ENCODE results near the gene GULP1. TPM values are rescaled to one million over a fixed set of nuclear protein-coding genes. Genes with fewer than 3 reads are reported as not detected.

GULP1 gene
- total and polyA plus RNA-seq, 11 donors, result 1.1 to 8.3 (median 4.7) TPM

GRCh38 chr2:188569431-188570165 lies 277.9 kb downstream of the GULP1 start:
- Histone ChIP-seq H3K27me3 (no peaks in the 10 kb centered on the region), H3K27ac (peak overlapping the region in 2 of 12 donors; percentile 24 to 44), H3K4me1 (no peaks in the 10 kb centered on the region), H3K9me3 (no peaks in the 10 kb centered on the region), H3K36me3 (peaks cover 0 to 4% (median 0%) of the 10 kb centered on the region in 9 donors), H3K4me3 (no peak overlapping the region)
- intact Hi-C loops (cut with DNase I), result no loop called here
- TF ChIP-seq CTCF (IDR thresholded peaks at IDR 0.05) (no peak), POLR2A (IDR thresholded peaks at IDR 0.05) (no peak)
- no peak for ATAC-seq
- 72 to 88% (median 77%) methylated on average over 4 of the region's 4 CpGs for WGBS, 4 donors
- no peak for DNase-seq

- Histone ChIP-seq H3K4me1 (no peaks in the 10 kb centered on the region), H3K9me3 (no peaks in the 10 kb centered on the region), H3K4me3 (no peak overlapping the region), H3K36me3 (peaks cover 0 to 4% (median 0%) of the 10 kb centered on the region in 9 donors), H3K27ac (peak overlapping the region in 2 of 12 donors; percentile 19 to 44), H3K27me3 (no peaks in the 10 kb centered on the region)
- ATAC-seq, result no peak
- TF ChIP-seq POLR2A (IDR thresholded peaks at IDR 0.05), result no peak
- no peak for TF ChIP-seq CTCF (IDR thresholded peaks at IDR 0.05)
- no peak for DNase-seq
- intact Hi-C loops (cut with DNase I), result no loop called here
- 93 to 100% (median 97%) methylated on average over 1 of the region's 1 CpG for whole genome bisulfite sequencing, 4 donors
Measured at GRCh38 chr2:188570370-188570769, 278.7 kb downstream of the GULP1 start.

- TF ChIP-seq CTCF (IDR thresholded peaks at IDR 0.05) (no peak), POLR2A (IDR thresholded peaks at IDR 0.05) (no peak)
- Histone ChIP-seq H3K4me1 (peaks cover 0 to 4% (median 0%) of the 10 kb centered on the region in 12 donors), H3K4me3 (no peak overlapping the region), H3K36me3 (peaks cover 0 to 4% (median 0%) of the 10 kb centered on the region in 9 donors), H3K9me3 (no peaks in the 10 kb centered on the region), H3K27me3 (no peaks in the 10 kb centered on the region), H3K27ac (no peak overlapping the region)
- intact Hi-C loops (cut with DNase I), result no loop called here
- WGBS, 4 donors, result 90 to 96% (median 93%) methylated on average over 3 of the region's 3 CpGs
- DNase-seq (no peak), ATAC-seq (no peak)
Measured at GRCh38 chr2:188571543-188572303, 280.0 kb downstream of the GULP1 start.

GRCh38 chr2:188572592-188572991 lies 280.9 kb downstream of the GULP1 start:
- no peak for ATAC-seq
- Histone ChIP-seq H3K4me1 (peaks cover 0 to 4% (median 0%) of the 10 kb centered on the region in 12 donors), H3K36me3 (peaks cover 0 to 4% (median 0%) of the 10 kb centered on the region in 9 donors), H3K9me3 (no peaks in the 10 kb centered on the region), H3K27ac (no peak overlapping the region), H3K27me3 (no peaks in the 10 kb centered on the region), H3K4me3 (no peak overlapping the region)
- TF ChIP-seq POLR2A (IDR thresholded peaks at IDR 0.05), result no peak
- no peak for TF ChIP-seq CTCF (IDR thresholded peaks at IDR 0.05)
- intact Hi-C loops (cut with DNase I), result no loop called here
- DNase-seq, result no peak
- WGBS, 4 donors, result 89 to 98% (median 94%) methylated on average over 1 of the region's 1 CpG
